Activated T-helper 1 cell treated with Interleukin-2 at 50 U/mL for 16 hours (primary cell): ENCODE results near the gene EEF1AKMT2.
"Not testable (repeated sequence)": the region's sequence is repeated elsewhere in the genome, so short reads cannot be mapped to it uniquely, and the experiment has no call there.

Source experiments
- DNase-seq: peaks from one replicate; pipeline ENCODE4 v3.0.0-alpha.2; 2020; ENCODE audit warnings: low read depth

Gene EEF1AKMT2

DNA sequence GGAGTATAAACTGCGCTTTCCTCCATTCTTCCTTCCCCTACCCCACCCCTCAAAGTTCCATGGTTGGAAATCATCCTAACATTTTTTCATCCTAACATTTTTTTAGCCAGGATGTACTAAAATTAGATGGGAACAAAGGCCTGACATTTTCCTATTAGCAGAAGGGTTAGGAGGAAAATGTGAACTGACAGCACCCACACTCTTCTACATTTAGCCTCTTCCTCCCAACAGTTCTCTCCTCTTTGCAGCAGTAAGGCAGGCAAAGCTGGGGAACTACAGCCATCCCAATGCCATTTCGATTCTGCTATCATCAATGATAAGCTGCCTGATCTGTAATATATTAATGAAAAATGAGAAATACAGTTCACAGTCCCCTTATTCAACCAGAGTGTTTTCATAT is 36.1 kb downstream of the EEF1AKMT2 start:
- no peak for DNase-seq

- DNase-seq, result no peak
These were observed 37.5 kb downstream of the EEF1AKMT2 start for GRCh38 chr10:124754227-124754626.

DNA sequence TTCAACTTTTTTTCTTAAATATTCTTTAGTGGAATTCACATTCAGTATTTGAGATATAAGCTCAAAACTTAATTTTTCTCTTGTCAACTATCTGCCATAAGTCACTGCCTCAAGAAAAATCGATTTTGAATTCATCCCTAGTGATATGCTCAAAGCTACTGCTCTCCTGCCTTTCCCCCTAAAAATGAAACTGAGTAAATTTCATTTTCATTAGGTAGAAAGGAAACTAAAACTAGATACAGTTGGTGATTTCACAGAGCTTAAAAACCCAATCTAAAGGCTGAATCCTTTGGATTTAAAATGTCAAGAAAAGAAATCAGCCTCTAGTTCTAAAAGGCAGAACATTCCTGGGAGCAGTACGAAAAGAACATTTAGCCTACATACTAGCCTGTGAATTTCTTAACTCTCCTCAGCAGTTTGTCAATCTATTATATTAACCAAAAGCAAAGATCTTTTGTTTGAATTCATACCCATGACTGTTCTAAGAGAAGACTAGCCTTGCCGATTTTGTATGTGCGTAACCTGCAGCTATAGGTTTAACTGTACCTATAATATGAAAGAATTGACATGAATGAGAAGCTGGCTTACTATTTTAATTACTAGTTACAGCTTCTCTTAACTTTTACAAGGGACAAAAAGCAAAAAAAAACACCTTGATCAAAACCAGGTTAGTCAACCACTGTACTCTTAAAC is 42.6 kb downstream of the EEF1AKMT2 start:
- no peak for DNase-seq

DNA sequence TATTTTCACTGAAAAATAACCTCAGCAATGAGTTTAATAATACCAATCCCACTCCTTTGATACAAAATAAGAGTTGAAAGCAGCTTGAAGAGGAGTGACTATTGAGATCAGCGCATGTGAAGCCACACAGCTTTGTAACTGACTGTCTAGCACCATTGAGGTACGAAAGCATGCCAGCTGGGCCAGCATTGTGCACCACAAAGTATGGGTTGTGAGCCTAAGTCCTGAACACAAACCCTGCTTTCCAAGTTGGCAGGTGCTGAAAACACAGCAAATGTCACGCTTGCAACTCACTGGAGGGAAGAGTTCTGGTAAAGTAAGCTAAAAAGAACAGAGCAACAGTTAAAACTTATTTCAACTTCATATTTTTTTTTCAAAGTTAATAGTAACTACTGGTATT is 43.5 kb downstream of the EEF1AKMT2 start:
- no peak for DNase-seq

- no peak for DNase-seq
These were observed 43.9 kb downstream of the EEF1AKMT2 start for GRCh38 chr10:124747745-124748144.

DNA sequence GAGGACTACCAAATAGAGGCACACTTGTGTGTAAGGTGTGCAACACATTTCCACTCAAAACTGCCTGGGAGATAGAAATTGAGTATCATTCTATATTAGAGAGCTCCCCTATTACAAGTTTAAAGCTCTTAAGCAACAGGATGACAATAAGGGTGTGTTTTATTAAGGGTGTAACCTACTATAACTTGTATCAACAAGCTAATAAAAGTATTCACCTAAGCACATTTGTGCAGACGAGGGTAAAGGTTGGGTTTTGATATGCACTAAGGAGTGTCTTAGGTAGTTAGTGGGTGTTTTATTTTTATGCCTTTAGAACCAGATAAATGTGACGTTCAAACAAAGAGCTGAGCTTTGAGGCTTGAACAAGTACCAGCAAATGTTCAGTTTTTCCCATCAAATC is 44.7 kb downstream of the EEF1AKMT2 start:
- no peak for DNase-seq

- DNase-seq, result not testable (repeated sequence)
These were observed 45.2 kb downstream of the EEF1AKMT2 start for GRCh38 chr10:124746447-124746846.

GRCh38 chr10:124745673-124746072 is 46.0 kb downstream of the EEF1AKMT2 start:
- DNase-seq, result no peak

DNA sequence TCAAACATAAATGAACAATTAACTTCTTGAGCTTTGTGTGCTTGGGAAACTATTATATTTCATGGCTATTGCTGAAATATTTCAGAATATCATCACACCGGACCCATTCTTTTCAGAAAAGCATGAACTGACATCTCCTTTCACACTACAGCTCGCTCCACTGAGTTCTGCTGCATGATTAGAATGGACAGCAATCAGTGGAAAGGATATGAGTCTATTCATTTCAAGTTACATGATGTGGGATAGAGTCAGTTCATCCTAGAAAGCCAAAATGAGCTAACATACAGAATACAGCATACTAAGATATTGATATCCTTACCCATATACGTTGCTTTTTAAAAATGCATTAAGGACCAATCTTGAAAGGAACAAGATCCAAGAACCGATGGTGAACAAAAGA is 46.4 kb downstream of the EEF1AKMT2 start:
- no peak for DNase-seq

GRCh38 chr10:124744102-124745050 is 47.3 kb downstream of the EEF1AKMT2 start, which contains the start of gene FAM53B:
Gene FAM53B (minus strand): TSS chr10:124744378. CDS start chr10:124706713, 37,665 bp downstream.
- peak; percentile 75 for DNase-seq

GRCh38 chr10:124743191-124744101 is 48.2 kb downstream of the EEF1AKMT2 start:
- no peak for DNase-seq

DNA sequence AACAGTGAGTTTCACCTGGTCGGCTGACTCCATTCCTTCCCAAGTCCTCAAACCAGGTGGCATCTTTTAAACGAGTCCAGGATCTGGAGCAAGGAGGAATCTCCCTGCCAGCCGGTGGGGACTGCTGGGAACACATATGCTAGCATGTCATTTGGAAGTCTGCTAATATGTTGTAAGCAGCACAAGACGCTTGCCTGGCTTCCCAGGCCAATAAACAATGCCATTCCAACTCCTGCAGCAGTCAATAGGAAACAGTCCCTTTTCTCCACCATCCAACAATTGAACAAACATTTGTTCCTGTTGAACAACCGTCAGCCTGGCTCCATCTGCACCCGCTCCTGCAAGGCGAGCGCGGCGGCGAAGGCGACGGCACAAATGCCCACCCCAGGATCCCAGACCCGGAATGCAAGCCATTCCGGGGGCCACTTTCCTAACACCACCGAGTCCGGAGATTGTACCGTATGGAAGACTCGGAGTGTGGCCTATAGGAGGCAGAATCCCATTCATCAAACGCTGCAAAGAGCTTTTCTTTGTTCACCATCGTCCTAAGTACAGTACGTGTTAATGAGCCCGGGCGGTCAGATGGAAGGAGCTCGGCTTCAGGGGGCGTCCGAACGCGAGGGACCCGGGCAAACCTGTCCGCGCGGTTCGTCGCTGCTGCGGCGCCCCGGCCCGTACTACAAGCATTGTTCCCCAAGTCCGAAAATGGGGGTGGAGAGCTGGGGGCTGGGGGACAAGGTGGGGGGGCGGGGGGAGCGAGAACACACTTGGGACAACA is 49.1 kb downstream of the EEF1AKMT2 start:
- no peak for DNase-seq

DNA sequence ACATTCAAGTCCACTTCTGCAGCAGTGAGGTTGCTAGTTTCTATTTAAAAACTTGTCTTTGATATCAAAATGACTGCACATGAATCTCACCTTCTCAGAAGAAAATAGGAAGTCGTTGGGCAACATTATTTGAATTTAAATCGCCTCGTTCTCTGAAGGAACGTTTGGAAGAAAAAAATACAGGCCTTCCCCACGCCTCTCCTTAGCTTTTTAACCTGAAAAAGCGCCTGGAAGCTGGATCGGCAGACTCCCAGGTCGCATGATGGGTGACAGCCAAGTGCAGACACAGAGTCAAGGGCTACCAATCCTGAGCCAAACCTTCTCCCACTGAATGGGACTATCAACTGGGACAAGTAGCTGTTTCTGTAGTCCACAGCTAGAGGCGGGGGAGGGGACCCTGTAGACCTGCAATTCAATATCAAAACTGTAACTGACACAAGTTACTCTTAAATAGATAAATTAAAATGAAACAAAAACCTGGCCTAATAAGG is 49.7 kb downstream of the EEF1AKMT2 start:
- no peak for DNase-seq

DNA sequence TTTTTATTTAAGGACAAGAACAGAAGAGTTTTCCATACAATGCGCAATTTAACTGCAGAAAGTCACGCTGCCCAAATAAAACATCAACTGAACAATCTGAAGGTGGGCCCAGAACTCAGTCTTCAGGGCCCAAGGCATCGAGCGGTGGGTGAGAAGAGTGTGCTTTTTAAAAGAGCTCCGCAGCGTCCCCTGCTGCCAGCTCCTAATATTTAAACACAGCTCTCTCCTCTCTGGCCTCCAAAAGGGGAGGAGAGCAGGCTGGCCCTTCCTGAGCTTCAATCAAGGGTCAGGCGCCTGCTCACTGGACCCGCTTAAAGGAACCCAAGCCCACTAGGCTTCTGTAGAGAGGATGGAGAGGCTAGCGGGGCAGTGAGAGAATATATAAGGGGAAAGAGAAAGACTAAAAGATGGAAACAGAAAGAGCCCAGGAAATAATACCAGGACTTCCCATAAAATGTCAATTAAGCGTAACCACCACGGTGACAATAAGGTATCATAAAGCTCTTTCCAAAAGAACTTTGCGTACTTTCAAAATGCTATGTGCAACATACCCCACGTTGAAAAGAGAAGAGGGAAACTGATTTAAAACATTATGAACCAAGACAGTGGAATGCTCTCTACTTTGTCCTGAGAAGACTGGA is 50.3 kb downstream of the EEF1AKMT2 start:
- DNase-seq, result no peak

DNA sequence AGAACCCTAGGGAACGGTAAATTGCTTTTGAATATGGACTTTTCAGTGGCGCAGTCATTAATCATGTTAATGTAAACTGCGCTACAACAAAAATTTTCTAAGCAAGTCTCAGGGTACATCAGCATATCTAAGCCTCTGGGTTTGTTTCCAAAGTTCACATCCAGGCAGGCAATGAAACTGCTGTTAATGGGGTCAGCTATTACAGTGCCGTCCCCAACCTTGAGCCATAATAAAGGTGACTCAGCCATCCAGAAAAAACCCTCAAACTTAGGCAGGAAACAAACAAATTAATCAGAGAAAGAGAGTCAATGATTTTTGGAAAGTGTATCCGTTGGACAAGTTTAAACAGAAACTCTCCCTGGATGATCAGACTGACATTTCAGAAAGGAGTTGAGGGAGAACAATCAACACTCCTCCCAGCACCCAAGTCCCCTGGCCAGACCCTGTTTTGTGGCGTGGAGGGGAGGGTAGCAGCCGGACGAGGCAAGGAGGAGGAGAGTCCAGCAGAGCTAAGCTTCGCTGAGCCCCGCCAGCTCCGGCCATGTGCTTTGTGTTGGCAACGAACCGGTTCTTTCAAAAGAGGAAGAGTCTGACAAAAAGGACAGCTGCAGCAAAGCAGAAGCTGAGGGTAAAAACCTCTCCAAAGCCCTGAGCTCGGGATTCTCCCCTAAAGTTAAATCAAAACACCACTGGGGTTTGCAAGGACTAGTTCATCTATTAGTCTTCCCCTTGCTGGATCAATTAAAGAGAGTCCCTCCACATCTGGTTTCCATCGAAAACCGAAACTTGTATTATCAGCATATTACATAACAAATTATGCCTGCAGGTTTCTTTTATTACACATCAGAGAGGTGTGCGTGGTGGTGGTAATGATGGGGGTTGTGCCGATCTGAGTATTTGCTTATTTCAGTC is 51.1 kb downstream of the EEF1AKMT2 start:
- DNase-seq, result no peak

- DNase-seq, result no peak
These were observed 51.7 kb downstream of the EEF1AKMT2 start for GRCh38 chr10:124739986-124740368.

GRCh38 chr10:124739119-124739921 is 52.4 kb downstream of the EEF1AKMT2 start:
- DNase-seq, result no peak

GRCh38 chr10:124738441-124738840 is 53.2 kb downstream of the EEF1AKMT2 start:
- DNase-seq, result no peak

- DNase-seq, result no peak
These were observed 54.0 kb downstream of the EEF1AKMT2 start for GRCh38 chr10:124737708-124738107.
